ENCODE measurements around the gene LSAMP.

LSAMP gene

DNA sequence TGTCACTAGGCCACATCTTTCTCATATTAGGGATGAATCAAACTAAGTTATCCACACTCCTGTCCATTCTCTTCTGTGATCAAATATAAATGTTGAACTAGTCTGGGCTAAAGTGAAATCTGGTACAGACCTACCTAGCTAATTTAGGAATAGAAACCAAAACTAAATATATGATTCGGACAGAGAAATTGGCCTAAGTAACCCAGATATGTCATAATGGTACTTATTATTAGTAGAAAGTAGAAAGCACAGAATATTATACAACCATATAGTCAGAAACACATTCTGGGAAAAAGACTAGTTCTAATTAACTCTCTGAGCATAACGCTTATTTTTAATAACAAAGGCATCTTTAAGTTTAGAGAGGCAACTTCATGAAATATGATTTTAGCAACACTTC lies 389.0 kb downstream of the LSAMP start:
- no peak for DNase-seq (ENCODE audit: low read depth, low spot score)

DNA sequence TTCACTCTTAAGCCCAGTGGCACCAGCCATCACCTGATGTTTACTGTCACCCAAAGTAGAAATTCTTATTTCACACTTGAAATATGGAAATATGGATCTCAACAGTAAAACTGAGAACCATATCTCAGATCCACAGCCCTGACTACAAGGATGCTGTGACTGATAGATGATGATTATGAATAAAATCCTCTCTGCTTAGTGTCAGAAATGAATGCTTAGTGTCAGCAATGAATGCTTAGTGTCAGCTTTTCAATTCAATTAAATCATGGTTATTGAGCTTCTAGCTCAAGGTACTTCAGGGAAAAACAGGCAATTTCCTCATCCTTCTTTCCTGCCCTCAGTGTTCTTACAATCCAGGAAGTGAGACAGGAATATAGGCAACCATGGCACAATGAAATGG lies 392.3 kb downstream of the LSAMP start:
- no peak for DNase-seq (ENCODE audit: low read depth, low spot score)

DNA sequence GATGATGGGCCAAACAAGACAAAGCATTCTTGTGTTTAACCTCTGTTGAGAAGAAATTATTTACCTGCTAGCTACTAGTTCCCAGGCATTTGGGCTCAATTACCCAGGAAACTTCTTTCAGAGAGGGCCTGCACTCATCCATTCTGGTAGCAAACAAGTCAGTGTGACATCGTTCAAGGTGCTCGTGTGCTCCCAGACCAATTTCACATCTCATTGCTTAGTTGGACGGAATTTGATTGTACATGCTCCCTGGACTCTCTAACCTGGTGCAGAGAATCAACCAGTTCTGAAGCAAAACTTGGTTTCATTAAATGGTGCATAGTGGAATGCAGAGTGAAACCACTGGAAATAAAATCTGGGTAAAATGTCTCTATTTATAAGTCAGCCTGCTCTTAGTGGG lies 392.7 kb downstream of the LSAMP start:
- no peak for DNase-seq (ENCODE audit: low read depth, low spot score)

DNA sequence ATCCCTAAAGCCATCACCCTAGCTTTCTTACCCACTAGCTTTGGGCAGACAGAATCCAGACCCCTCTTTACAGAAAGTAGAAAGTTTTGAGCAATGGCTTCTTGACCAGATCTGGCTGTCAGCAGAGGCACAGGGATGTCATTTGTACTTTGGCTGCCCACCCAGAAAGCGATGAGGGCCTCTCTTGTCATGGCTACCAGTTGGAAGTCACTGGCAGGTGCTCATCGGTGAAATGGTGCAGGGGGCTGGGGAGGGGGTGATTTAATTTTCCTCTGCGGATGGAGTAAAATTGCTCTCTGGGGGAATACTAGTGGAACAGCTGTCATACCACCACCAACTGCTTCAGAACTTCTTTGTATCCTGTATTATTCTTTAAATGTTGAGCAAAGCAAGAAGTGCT lies 393.7 kb downstream of the LSAMP start:
- DNase-seq (ENCODE audit: low read depth, low spot score): no peak

DNA sequence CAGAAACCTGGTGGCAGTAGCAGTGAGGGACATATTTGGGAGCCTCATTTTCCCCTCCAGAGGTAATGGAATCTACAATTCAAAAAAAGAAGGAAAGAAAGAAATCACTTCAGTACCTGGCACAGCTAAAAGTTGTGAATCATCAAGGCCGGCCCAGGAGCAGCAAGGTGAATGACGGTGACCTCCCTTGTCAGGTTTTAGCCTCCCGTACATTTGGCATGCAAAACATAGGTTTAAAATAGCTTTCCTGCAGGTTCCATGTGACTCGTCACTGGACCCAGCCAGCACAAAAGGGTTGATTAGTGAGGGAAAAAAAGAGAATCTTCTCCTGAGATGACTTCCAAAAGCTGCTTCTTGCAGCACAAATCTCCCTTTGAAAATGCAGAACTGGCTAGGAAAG lies 394.2 kb downstream of the LSAMP start:
- no peak for DNase-seq (ENCODE audit: low read depth, low spot score)

DNA sequence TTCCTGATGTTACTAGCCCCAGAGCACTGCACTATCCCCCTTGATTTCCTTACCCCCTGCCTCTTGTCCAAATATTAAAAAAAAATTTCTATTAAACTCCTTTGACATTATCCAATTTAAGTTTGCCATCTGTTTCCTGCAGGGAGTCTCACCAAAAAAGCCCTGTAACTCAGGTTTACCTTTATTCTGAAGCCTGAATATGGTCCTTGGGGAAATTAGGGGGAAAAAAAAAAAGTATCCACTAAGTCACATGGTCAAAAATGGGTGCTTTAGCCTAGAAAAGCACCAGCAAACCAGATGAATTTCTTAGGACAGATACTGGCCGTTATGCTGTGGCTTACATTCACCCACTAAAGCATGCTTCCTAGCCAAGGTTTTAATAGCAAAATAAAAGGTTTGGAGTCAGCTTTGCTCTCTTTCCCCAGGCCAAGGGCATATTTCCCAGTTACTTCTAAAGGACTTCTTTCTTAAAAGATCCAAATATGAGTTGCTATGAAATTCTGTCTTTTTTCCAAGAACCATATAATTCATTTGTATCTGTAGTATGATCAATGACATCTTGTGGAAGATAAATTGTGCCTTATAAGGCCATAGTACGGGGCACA lies 394.9 kb downstream of the LSAMP start:
- no peak for DNase-seq (ENCODE audit: low read depth, low spot score)

DNA sequence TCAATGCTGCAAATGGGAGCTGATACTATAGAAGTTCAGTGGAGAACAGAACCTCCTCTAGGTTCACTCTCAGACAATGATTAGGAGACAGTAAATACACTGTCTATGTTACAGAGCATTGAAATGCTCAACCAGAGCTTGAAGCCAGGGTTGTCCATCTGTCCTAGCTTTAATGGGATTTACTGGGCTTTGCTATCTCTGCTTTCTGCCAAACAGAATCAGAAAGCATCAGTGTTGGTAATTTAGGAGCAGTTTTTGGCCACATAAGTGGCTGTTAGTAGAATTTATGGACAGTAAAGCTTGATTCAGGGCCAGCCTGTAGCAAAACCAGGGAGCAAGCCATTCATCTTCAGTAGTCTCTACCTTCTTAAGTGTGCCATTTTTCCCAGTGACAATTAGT lies 396.3 kb downstream of the LSAMP start:
- no peak for DNase-seq (ENCODE audit: low read depth, low spot score)

DNA sequence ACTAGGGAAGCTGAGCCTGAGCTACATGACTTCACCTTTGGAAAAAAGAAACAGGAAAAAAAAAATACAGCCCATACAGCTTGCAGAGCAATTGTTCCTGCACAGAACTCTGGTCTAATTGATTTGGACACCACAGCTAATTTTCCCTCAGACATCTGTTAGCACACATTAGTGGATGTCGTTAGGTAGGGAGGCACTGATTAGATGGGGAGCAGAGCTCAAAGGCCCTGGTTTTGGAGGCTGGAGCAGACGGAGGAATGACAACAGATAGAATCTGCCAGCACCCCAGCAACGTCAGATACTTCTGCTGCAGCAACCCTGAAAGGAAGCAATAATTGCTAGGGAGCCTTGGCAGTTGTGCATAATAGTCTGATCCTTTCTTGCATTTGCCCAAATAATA lies 398.9 kb downstream of the LSAMP start:
- no peak for DNase-seq (ENCODE audit: low read depth, low spot score)

DNA sequence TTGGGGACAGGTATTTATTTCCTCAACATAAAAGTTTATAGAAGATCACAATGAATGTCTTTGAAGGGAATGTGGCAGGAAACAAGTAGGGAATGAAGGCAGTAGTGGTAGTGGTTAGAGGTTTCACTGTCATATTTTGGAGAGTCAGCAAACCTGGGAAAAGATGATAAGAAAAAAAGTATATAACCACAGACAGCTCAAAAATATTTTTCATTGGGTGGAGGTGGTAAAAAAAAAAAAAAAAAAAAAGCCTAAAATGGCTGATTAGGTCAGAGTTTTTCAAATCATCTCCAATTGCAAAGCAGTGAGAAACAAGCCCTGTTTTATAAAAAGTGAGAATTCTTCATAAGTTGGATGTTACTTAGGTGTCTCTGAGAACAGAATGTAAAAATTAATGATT lies 400.0 kb downstream of the LSAMP start:
- DNase-seq (ENCODE audit: low read depth, low spot score): no peak

DNA sequence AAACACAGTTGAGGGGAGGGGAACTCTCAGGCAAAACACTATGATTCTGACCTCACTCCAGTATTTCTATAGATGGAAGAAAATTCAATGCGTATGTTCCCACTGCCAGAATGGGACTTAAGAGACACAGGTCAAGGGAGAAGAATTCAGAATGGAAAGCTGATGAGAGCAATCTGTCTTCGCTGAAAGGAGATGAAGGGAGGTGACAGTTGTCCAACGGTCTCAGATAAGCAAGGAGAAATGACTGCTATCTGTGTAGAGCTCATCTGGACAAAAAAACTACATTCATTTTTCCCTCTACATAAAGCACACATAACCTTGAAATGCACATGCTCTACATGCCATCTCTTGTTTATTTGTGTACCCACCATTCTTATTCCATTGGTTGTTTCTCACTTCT lies 405.1 kb downstream of the LSAMP start:
- DNase-seq (ENCODE audit: low read depth, low spot score): no peak

DNA sequence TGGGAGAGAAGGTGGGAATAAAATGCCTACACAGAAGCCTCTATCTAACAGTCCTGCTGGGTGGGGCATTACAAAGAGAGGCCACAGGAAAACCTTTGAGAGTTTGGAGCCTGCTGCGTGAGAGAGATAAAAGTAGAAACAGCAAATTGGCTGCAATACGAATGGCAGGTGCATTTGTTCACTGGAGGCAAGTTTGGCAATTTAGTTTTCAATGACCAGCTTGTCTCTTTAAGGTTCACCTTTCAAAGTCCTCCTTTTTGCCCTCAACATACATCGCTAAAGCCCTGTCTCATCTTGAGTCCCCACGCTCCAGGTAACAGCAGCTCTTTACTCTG lies 405.7 kb downstream of the LSAMP start:
- DNase-seq (ENCODE audit: low read depth, low spot score): no peak

DNA sequence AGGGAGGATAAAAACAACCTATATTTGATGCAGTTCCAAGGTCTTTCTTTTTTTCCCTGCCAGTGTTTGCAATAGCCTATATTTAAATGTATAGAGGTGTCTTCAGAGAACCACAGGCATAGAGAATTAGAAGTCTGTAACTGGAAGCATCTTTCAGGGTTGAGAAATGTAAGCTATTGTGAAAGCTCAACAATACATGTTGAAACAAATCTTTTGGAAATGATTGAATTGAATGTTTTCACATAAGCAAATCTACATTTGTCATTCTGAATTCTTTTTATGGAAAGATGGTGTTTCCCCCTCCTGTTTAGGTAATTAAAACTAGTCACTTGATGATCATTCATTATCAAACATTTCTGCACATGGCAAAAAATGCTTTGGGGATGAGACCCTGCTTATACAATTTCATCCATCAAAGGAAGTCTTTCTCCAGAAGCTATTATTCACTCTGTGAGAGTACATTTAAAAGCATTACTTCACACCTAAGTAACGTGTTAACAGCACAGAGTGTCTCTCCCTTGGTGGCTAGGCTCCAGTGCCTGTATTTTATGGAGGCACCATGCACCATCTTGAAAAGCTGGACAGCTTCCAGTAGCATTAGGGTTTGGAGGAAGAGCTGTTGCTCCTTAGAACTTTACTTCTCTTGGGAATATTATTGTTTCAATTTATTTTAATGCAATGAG lies 406.2 kb downstream of the LSAMP start:
- no peak for DNase-seq (ENCODE audit: low read depth, low spot score)

DNA sequence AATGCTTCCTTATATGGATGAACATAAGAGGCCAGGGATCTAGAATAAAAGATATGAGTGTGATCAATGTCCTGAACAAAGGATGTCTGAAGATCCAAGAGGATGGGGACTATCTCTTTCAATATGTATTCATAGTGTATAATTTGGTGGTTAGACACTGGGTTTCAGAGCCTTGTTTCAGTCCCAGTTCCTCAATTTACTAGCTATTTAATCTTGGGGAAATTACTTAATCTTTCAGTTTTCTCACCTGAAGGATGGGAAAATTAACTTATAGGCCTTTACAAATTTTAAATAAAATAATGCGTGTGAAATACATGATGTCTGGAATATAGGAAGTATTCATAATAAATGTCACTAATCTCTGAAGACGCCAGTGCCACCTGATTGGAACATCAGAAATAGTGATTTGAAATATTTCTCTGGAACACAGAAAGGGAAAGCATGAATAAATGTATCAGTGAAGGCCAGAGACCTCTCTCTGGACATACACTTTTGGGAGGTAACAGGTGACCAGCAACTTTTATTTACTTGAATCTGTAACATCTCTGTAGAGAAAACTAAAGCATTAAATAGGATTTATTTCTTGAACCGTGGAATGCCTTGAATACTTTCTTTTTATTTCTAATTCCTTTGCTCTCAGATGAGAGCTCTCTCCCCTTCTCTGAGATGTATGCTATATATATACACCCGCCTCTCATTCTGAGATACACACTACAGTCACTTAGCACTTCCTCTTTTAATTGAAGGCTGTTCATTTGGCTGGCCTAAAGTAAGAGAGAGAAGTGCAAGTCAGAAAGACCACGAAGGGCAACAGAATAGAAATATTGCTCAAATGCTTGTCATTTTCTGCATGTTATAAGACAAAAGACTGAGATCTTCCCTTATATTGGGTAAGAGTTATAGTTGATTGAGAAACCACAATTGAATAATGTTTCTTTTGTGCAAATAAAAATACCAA lies 407.1 kb downstream of the LSAMP start:
- no peak for DNase-seq (ENCODE audit: low read depth, low spot score)

DNA sequence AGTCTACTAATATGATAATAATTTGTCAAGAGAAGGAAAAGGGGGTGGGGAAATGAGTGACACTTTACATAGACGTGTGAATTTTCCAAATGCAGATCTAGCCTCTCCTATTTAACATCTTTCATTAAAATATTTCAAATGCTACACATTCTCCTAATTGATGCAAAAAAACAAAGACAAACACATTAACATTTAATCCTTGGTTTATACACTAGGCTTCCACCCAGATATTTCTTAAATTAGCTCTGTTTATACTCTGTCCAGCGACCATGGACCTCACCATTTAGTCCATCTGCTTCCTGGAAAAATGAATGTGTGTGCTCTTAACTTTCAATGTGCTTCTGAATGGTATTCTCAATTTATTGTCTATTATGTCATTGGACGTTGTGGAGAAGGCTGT lies 409.9 kb downstream of the LSAMP start:
- DNase-seq (ENCODE audit: low read depth, low spot score): no peak

DNA sequence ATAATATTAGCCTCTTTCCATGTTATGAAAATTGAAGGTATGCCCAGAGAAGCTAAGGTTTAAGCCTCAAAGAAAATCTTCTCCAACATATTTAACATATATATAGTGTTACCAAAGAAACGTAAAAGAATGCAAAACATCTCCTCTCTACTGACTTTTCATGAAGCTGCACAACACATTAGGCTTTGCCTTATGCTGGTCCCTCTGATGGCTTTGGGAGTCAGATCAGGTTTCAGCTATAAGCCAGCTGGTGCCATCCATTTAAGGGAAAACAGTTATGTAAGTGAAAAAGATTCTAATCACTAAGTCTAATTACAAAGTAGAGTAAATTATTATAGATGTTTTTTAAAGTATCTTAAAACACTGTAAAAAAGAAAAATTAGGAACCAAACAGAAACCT lies 410.5 kb downstream of the LSAMP start:
- no peak for DNase-seq (ENCODE audit: low read depth, low spot score)

DNA sequence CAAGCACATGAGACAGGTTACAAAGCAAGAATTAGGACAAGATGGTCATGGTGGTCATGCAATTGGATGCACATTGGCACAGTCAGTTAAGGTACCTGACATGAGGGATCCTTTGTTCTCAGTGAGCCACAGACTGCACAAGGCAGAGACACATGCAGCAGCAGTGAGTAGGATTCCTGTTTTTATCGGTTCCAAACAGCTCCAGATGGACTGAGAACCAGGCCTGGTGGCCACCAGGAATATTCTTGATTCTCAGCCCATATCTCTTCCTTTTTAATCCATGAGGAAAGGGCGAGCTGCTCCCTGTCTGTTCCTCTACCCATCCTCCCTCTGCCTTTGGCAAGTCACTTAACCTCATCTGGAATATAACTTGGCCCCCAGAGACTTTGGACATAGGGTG lies 411.2 kb downstream of the LSAMP start:
- DNase-seq (ENCODE audit: low read depth, low spot score): no peak

DNA sequence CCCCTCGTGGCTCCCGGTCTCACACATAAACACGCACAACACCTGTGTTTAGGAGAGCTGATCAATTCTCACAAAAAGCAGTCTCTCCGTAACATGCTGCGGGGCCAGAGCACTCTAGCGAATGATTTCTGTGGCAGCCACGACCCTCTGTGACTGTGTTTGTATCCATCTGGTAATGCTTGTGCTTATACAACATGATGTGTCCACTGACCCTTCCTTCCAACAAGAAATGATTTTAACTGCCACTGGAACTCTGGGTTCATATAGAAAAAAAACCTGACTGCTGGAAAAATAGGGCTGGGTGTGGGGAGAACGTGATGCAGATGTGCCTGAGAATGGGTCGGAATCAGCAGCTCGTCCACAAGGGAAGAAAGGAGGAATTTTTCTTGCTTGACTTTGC lies 411.8 kb downstream of the LSAMP start:
- DNase-seq (ENCODE audit: low read depth, low spot score): no peak

DNA sequence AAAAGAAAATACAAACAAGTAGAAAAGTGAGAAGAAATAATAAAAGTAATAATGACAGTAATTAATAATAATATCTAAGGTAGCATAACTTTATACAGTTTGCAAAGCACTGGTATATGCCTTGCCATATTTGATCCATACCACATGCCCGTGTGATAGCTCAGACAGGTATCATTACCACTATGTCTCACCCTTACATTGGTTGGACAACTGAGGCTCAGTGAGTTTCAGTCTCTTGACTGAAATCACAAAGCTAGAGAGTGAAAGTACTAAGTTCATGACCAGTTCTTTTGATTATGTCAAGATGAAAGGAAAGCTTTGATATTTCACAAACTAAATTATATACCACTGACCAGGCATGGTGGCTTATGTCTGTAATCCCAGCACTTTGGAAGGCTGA lies 413.1 kb downstream of the LSAMP start:
- no peak for DNase-seq (ENCODE audit: low read depth, low spot score)

DNA sequence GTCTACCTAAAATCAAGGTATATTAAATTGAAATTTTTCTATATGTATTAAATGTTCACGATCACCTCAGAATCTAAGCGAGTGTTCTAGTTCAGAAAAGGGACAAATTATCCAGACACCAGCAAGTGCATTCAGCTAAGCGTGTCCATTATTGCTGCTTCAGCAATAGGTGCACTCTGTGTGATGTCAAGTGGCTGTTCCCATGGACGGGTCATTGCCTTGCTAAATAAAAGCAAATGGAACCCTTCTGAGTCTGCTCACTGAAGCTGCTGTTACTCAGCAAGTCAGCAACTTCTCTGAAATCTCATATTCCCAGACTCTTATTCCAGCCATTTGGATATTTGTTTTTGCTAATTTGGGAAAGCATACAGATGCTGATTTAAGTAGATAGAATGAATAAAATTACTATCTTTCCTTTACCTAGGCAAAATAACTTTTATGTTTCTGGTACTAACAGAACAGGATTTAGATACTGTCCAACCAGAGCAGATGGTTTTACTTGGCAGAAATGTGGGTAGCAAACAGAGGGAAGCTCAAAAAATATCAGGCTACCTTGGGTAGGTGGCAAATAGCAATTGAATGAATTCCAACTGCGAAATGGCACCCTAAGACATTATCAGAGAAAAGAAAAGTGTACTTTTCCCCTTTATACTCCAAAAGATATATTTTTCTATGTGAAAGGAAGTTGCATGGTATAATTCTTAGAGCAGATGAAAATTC lies 415.0 kb downstream of the LSAMP start:
- no peak for DNase-seq (ENCODE audit: low read depth, low spot score)

DNA sequence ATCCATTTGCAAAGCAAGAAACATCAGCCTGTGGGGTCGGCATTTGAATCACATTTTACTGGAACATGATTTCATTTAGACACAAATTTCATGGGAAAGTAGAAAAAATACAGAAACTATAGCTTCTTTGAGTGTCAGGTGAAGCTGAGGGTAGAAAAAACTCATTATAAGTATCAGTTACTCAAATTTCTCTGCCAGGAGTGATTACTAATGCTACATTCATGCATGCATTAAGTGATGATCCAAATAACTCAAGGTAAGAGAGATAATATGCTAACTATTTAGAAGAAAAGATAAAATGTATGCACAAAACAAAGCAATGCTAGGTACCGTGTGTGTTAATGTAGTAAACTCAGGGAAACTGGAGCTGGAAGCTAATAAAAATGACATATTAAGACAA lies 416.0 kb downstream of the LSAMP start:
- DNase-seq (ENCODE audit: low read depth, low spot score): no peak

DNA sequence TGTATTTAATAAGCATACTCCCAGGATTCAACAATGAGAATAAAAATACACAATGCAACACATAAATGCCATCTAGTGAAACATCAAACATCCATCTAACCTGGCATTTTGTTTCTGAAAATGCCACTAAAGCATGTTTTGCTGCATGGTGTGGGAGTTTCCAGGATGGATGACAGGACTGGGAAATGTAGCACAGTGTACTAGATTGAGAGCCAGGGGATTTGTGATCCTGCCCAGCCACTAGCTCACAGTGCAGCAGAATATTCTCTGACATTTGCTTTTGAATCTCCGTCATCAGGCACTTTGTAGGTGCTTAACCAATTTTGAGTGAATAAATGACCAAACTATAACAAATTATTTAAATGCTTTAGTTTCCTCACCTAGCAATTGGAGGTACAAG lies 417.1 kb downstream of the LSAMP start:
- no peak for DNase-seq (ENCODE audit: low read depth, low spot score)

DNA sequence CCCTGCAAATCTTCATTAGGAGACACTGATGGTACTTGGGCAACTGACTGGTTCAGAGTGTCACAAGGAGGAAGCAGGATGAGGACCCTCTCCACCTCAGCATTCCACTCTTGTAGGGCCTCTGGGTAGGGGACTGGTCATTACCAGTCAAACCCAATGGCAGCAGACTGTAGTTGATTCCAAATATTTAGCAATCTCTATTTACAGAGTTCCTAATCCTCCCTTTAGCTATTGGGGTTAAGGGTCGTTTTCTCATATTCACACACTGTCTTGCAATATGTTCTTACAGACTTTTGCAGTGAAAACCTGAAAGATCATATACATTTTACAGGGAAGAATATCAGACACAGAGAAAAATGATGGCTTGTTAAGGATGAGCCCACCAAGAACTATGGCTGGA lies 424.3 kb downstream of the LSAMP start:
- DNase-seq (ENCODE audit: low read depth, low spot score): no peak
